ENCODE results near the gene HPCAL1. TPM values are rescaled to one million over a fixed set of nuclear protein-coding genes. Genes with fewer than 3 reads are reported as not detected.

Gene HPCAL1
- total and polyA plus RNA-seq, 10 of the 15 experiments (the other 5 are each of a cell fraction or from before 2014, with no cell fraction given): 0.40 to 12.8 (median 7.9) TPM

- TF ChIP-seq MEF2B (IDR thresholded peaks at IDR 0.05; ENCODE audit: partially characterized antibody, poor library complexity, severe bottlenecking): no peak
These were observed 145.3 kb downstream of the HPCAL1 start, which contains the start of gene ODC1 (continued) for GRCh38 chr2:10447895-10448575.

DNA sequence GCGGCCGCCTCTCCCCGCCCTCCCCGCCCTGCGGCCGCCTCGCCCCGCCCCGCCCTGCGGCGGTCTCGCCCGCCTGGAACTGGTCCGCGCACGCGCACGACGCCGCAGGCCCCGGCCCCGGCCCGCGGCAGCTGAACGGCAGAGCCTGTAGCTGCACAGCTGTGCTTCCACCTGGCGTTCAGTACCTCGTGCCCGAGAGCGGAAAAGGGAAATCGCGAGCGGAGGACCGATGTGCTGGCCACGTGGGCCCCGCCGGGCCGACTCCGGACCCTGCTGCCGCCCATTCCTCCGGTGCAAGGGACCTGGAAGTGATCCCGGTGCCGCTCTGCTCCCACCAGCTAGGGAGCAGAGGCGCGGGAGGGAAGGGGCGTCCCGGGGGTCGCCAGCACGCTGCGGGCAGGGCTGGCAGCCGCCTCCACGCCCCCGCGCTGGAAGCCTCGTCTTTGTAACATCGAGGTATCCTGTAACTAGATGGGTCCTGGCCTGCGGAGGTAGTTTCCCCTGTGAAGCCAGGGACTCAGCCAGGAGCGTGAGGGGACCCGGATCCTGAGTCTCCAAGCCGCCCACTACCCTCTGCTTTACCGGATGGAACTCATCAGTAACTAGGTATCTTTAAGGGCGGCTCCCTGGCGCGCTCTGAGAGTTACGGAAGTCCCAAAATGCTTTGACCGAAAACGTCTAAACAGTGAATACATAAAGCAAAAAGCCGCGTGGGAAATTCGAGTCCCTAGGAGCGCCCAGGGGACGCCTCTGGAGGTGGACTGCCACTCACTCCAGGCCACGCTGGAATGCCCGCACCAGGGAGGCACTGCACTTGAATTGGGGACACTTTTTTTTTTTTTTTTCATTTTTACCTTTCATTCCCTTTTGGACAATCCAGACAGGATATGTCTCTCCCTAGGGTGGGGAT is 146.1 kb downstream of the HPCAL1 start:
- H4K20me1 ChIP-seq (ENCODE audit: control insufficient read depth, insufficient read depth): peaks cover 8% of the 10 kb centered on the region; the same call in 1 of the 2 replicates
- RAD21 ChIA-PET (ENCODE audit: unreplicated experiment): interaction anchor here (0.8 to 7.0 kb wide), 14 partner anchors 14 to 605 kb away, joined by 3 to 115 read pairs (median 4); partner anchors contain the start of genes PDIA6 and TAF1B
- FAIRE-seq (no peak), DNase-seq (ENCODE audit: low read depth, low spot score) (peak; percentile 65), ATAC-seq (peak; percentile 64)
- H3K4me1 ChIP-seq (ENCODE audit: control insufficient read depth, insufficient read depth, low read length): peaks cover 21% of the 10 kb centered on the region
- intact Hi-C loops (cut with micrococcal nuclease; ENCODE audit: unreplicated experiment): loop anchor here (5.0 kb wide), 2 partner anchors 218 to 363 kb away; partner anchors contain the start of gene PDIA6
- peaks cover 47% of the 10 kb centered on the region for H3K79me2 ChIP-seq (ENCODE audit: control insufficient read depth, insufficient read depth, low read length)
- TSS peak; percentile 95 for BruUV-seq (replicated peaks)
- peak overlapping the region; percentile 93 for H3K27ac ChIP-seq (ENCODE audit: control insufficient read depth, insufficient read depth)
- POLR2A ChIA-PET: interaction anchor here (0.6 to 4.4 kb wide), 10 partner anchors 9 to 606 kb away, joined by 3 to 60 read pairs (median 4); partner anchors contain the start of genes HPCAL1 and TAF1B
- peak overlapping the region; percentile 96 for H3K4me2 ChIP-seq (ENCODE audit: control insufficient read depth, insufficient read depth)
- CTCF ChIA-PET: interaction anchor here (0.6 to 8.7 kb wide), 6 partner anchors 14 to 324 kb away, joined by 3 to 88 read pairs (median 6); no protein-coding TSS in a partner anchor
- peaks cover 4 to 9% of the 10 kb centered on the region in 2 experiments for H3K36me3 ChIP-seq (ENCODE audit: control insufficient read depth in 2 of 2, insufficient read depth in 2 of 2, low read length in 1 of 2)
- peak overlapping the region; percentile 75 for H3K4me3 ChIP-seq
- in situ Hi-C loops (cut with MboI): no loop called here
- peak overlapping the region; percentile 93 for H2AFZ ChIP-seq (ENCODE audit: control insufficient read depth, low read depth, low read length)
- H3K9ac ChIP-seq (ENCODE audit: control insufficient read depth, insufficient read depth, low read length): peak overlapping the region; percentile 95
- H3K9me3 ChIP-seq (replicated peaks; ENCODE audit: control insufficient read depth, insufficient read depth, low read length): no peaks in the 10 kb centered on the region
- WGBS (ENCODE audit: insufficient coverage, insufficient replicate concordance, low lambda C conversion rate, missing lambda C conversion rate): under 1% methylated on average over 67 of the region's 73 CpGs
- SMC1A ChIA-PET (ENCODE audit: uncharacterized antibody, unreplicated experiment): interaction anchor here (0.7 to 6.5 kb wide), 5 partner anchors 13 to 367 kb away, joined by 3 to 76 read pairs (median 7); no protein-coding TSS in a partner anchor
- no peaks in the 10 kb centered on the region for H3K27me3 ChIP-seq (replicated peaks in 1 of 2; ENCODE audit: control insufficient read depth in 2 of 2, insufficient read depth in 2 of 2, low read length in 1 of 2)
- TF ChIP-seq NRF1 (conservative IDR thresholded peaks at IDR 0.05; ENCODE audit: low read depth, low read length) (peak; percentile 56), MXI1 (IDR thresholded peaks at IDR 0.05; ENCODE audit: low read depth, low read length) (peak; percentile 97), USF2 (IDR thresholded peaks at IDR 0.05; ENCODE audit: borderline replicate concordance, low read depth, low read length) (peak; percentile 64), PKNOX1 (IDR thresholded peaks at IDR 0.05) (peak; percentile 14; the same call in 1 of the 2 replicates), RUNX3 (IDR thresholded peaks at IDR 0.05; ENCODE audit: low read length) (no peak), IKZF2 (IDR thresholded peaks at IDR 0.05) (peak; percentile 53 to 55; a peak in 3 of 4 replicates), IKZF1 (conservative IDR thresholded peaks at IDR 0.05) (peak; percentile 43), ZNF217 (IDR thresholded peaks at IDR 0.05) (no peak), NR2F1 (conservative IDR thresholded peaks at IDR 0.05) (0 out of 2 replicates have a peak, but pooled peaks have one; percentile 10), POU2F2 (IDR thresholded peaks at IDR 0.05; ENCODE audit: borderline replicate concordance, low read depth, low read length) (0 out of 3 replicates have a peak, but pooled peaks have one; percentile 59), POLR2AphosphoS2 (IDR thresholded peaks at IDR 0.05; ENCODE audit: low read depth, low read length) (no peak), BHLHE40 (IDR thresholded peaks at IDR 0.05; ENCODE audit: borderline replicate concordance in 1 of 2, low read depth in 2 of 2, low read length in 1 of 2) (peak; percentile 71 to 77), ZNF207 (IDR thresholded peaks at IDR 0.05; ENCODE audit: borderline replicate concordance) (peak; percentile 91)
- TF ChIP-seq, protein P1, sequence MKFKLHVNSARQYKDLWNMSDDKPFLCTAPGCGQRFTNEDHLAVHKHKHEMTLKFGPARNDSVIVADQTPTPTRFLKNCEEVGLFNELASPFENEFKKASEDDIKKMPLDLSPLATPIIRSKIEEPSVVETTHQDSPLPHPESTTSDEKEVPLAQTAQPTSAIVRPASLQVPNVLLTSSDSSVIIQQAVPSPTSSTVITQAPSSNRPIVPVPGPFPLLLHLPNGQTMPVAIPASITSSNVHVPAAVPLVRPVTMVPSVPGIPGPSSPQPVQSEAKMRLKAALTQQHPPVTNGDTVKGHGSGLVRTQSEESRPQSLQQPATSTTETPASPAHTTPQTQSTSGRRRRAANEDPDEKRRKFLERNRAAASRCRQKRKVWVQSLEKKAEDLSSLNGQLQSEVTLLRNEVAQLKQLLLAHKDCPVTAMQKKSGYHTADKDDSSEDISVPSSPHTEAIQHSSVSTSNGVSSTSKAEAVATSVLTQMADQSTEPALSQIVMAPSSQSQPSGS (IDR thresholded peaks at IDR 0.05; ENCODE audit: low read length): no peak
